GM12878 (cell line): ENCODE data around the gene GOLGA6L2. TPM values are rescaled to one million over a fixed set of nuclear protein-coding genes. Genes with fewer than 3 reads are reported as not detected.

Experiments
- ATAC-seq: fragments of 200-7000 bp; cut with Tn5 transposase; 3 replicates; pipeline ENCODE4 v1.9.1; 2020; ENCODE audit warnings: mild to moderate bottlenecking, moderate library complexity
- BruUV-seq: library from RNA; stranded (reverse); fragments of 400-500 nt; replicated peaks from 2 replicates; lab custom pipeline; 2021; lab: Mats Ljungman, UMichigan
- CTCF ChIA-PET: fragments of 300-600 bp; sonication (Branson Sonifier 250); formaldehyde crosslinking; extraction: SDS; loops from one replicate; lab custom pipeline; 2021; ENCODE audit warnings: inconsistent platforms; lab: Yijun Ruan, JAX
- POLR2A ChIA-PET: fragments of 350-600 bp; formaldehyde crosslinking; extraction: SDS; loops from one replicate; lab custom pipeline; 2021; ENCODE audit warnings: inconsistent platforms; lab: Charles Lee
- RAD21 ChIA-PET: fragments of 300-600 bp; sonication (Branson Sonifier 250); formaldehyde crosslinking; loops from one replicate; lab custom pipeline; 2023; ENCODE audit warnings: antibody characterized with exemption; ENCODE audit not compliant: unreplicated experiment; lab: Charles Lee
- SMC1A ChIA-PET: fragments of 300-600 bp; sonication (Branson Sonifier 250); formaldehyde crosslinking; loops from one replicate; lab custom pipeline; 2023; ENCODE audit not compliant: unreplicated experiment, uncharacterized antibody; lab: Charles Lee
- DNase-seq: peaks from one replicate; pipeline ENCODE4 v3.0.0-alpha.2; 2011; ENCODE audit warnings: low read depth, low spot score
- FAIRE-seq: peaks from 3 replicates; lab custom pipeline; 2011; peaks lifted over from hg19 to GRCh38; lab: Jason Lieb, UNC
- H2AFZ ChIP-seq: 2 replicates; pipeline ENCODE4 v1.6.0; 2011; ENCODE audit warnings: low read depth, low read length, control low read depth; ENCODE audit not compliant: control insufficient read depth
- H3K27ac ChIP-seq: 2 replicates; pipeline ENCODE4 v1.5.1; 2011; ENCODE audit warnings: control low read depth; ENCODE audit not compliant: control insufficient read depth, insufficient read depth
- H3K27me3 ChIP-seq, 2 experiments: replicated peaks in 1 of 2; 2 replicates each; pipeline versions ENCODE4 v1.6.0 to v1.6.1; 2011; ENCODE audit warnings: low read length in 1 of 2; ENCODE audit not compliant: control insufficient read depth in 2 of 2, insufficient read depth in 2 of 2
- H3K36me3 ChIP-seq, 2 experiments: 2 replicates each; pipeline ENCODE4 v1.5.1; 2011; ENCODE audit warnings: low read length in 1 of 2; ENCODE audit not compliant: control insufficient read depth in 2 of 2, insufficient read depth in 2 of 2
- H3K4me1 ChIP-seq: 2 replicates; pipeline ENCODE4 v1.6.1; 2011; ENCODE audit warnings: mild to moderate bottlenecking, low read length, moderate library complexity, mixed read lengths; ENCODE audit not compliant: control insufficient read depth, insufficient read depth
- H3K4me2 ChIP-seq: 2 replicates; pipeline ENCODE4 v1.6.0; 2011; ENCODE audit warnings: control low read depth; ENCODE audit not compliant: control insufficient read depth, insufficient read depth
- H3K4me3 ChIP-seq: fragments of 200-600 bp; sonication (generic); 2 replicates; pipeline ENCODE4 v1.5.1; 2016
- H3K79me2 ChIP-seq: 2 replicates; pipeline ENCODE4 v1.6.0; 2011; ENCODE audit warnings: low read length; ENCODE audit not compliant: control insufficient read depth, insufficient read depth
- H3K9ac ChIP-seq: 2 replicates; pipeline ENCODE4 v1.8.0; 2011; ENCODE audit warnings: low read length, control low read depth, mixed read lengths; ENCODE audit not compliant: control insufficient read depth, insufficient read depth
- H3K9me3 ChIP-seq: replicated peaks from 3 replicates; pipeline ENCODE4 v1.5.1; 2011; ENCODE audit warnings: mild to moderate bottlenecking, low read length; ENCODE audit not compliant: control insufficient read depth, insufficient read depth
- H4K20me1 ChIP-seq: 2 replicates; pipeline ENCODE4 v1.6.0; 2011; ENCODE audit not compliant: control insufficient read depth, insufficient read depth
- BMI1 ChIP-seq: fragments of 450-650 bp; IDR thresholded peaks from 2 replicates; pipeline ENCODE4 v1.6.1; 2016; ENCODE audit warnings: mild to moderate bottlenecking, moderate library complexity, borderline replicate concordance
- HDAC2 ChIP-seq: fragments of 200-600 bp; sonication (generic); IDR thresholded peaks from 2 replicates; pipeline ENCODE4 v1.6.1; 2017
- HDAC6 ChIP-seq: fragments of 200-600 bp; sonication (generic); IDR thresholded peaks from one replicate; pipeline ENCODE4 v1.8.0; 2017; ENCODE audit warnings: antibody characterized with exemption; ENCODE audit not compliant: unreplicated experiment
- JUNB ChIP-seq: IDR thresholded peaks from 2 replicates; pipeline ENCODE4 v1.6.1; 2016; ENCODE audit warnings: antibody characterized with exemption, mild to moderate bottlenecking
- NR2C1 ChIP-seq: fragments of 450-650 bp; IDR thresholded peaks from 2 replicates; pipeline ENCODE4 v1.6.1; 2017; ENCODE audit warnings: antibody characterized with exemption, mild to moderate bottlenecking, moderate library complexity
- PAX8 ChIP-seq: fragments of 450-650 bp; IDR thresholded peaks from 2 replicates; pipeline ENCODE4 v1.6.1; 2017; ENCODE audit warnings: mild to moderate bottlenecking, moderate library complexity
- RELB ChIP-seq: fragments of 450-650 bp; IDR thresholded peaks from 2 replicates; pipeline ENCODE4 v1.6.1; 2017; ENCODE audit warnings: low read depth, mild to moderate bottlenecking, moderate library complexity
- SP1 ChIP-seq: IDR thresholded peaks from one replicate; pipeline ENCODE4 v1.6.1; 2011; ENCODE audit warnings: low read depth, low read length
- USF2 ChIP-seq: IDR thresholded peaks from 2 replicates; pipeline ENCODE4 v1.6.1; 2011; ENCODE audit warnings: low read depth, low read length, improper control_type of control experiment, borderline replicate concordance
- ZBTB40 ChIP-seq: fragments of 450-650 bp; IDR thresholded peaks from 2 replicates; pipeline ENCODE4 v1.6.1; 2016; ENCODE audit warnings: mild to moderate bottlenecking, moderate library complexity, borderline replicate concordance
- ZNF217 ChIP-seq: fragments of 450-650 bp; IDR thresholded peaks from 2 replicates; pipeline ENCODE4 v1.6.1; 2017; ENCODE audit warnings: antibody characterized with exemption, mild to moderate bottlenecking
- ZNF24 ChIP-seq: fragments of 450-650 bp; IDR thresholded peaks from 2 replicates; pipeline ENCODE4 v1.6.1; 2017; ENCODE audit warnings: antibody characterized with exemption, mild to moderate bottlenecking
- ZNF687 ChIP-seq: fragments of 450-650 bp; IDR thresholded peaks from 2 replicates; pipeline ENCODE4 v1.6.1; 2017; ENCODE audit warnings: mild to moderate bottlenecking, moderate library complexity
- ZZZ3 ChIP-seq: IDR thresholded peaks from 2 replicates; pipeline ENCODE4 v1.6.1; 2011; ENCODE audit warnings: low read depth; ENCODE audit not compliant: control insufficient read depth, insufficient read length
- WGBS: methylation state at CpG from one replicate; pipeline ENCODE4 v1.1.6; 2016; ENCODE audit warnings: low lambda C conversion rate; ENCODE audit not compliant: insufficient replicate concordance, insufficient coverage; ENCODE audit errors: missing lambda C conversion rate; 5-methylcytosine and 5-hydroxymethylcytosine counted together
- in situ Hi-C: fragments of 300-500 bp; cut with MboI; formaldehyde crosslinking; loops from 9 replicates; pipeline ENCODE4 v1.14.3; 2018; ENCODE audit warnings: mixed read lengths
- intact Hi-C: fragments of 100-400 bp; cut with micrococcal nuclease; formaldehyde crosslinking; loops from one replicate; pipeline ENCODE4 v1.14.2; 2022; ENCODE audit not compliant: unreplicated experiment
- polyA plus RNA-seq, 11 experiments: library from polyadenylated mRNA; depleted of rRNA in 4 of 11; unstranded in 6 of 11; stranded (reverse) in 5 of 11; fragments of >200 nt; fragmentation: Nextera tagmentation in 4 of 11; fragmentation: Illumina TruSeq in 1 of 11; extraction: Ambion mirVana in 4 of 11; extraction: Trizol in 1 of 11; gene quantifications; 1 replicate in 1 of 11; 2 replicates in 10 of 11; pipeline versions ENCODE4 v1.2.1 to v1.2.3, GENCODE V29; 2011 to 2016; ENCODE audit warnings: inconsistent platforms in 2 of 11, missing spikeins in 2 of 11, low read depth in 1 of 11
- total RNA-seq, 4 experiments: library from RNA; depleted of rRNA in 3 of 4; stranded (reverse); fragments of >200 nt in 3 of 4; fragmentation: Illumina TruSeq in 1 of 4; extraction: Trizol in 1 of 4; gene quantifications; 2 replicates each; pipeline versions ENCODE4 v1.2.1 to v1.2.3, GENCODE V29; 2013 to 2021

GOLGA6L2 gene
- total and polyA plus RNA-seq, 10 of the 15 experiments (the other 5 are each of a cell fraction or from before 2014, with no cell fraction given) = not detected

GRCh38 chr15:23424111-23424904 is 22.7 kb downstream of the GOLGA6L2 start:
- Histone ChIP-seq H3K27ac (no peak overlapping the region), H3K4me3 (no peak overlapping the region), H3K9me3 (no peaks in the 10 kb centered on the region; the same call in 2 of the 3 replicates), H4K20me1 (no peaks in the 10 kb centered on the region), H3K4me2 (no peak overlapping the region), H3K4me1 (no peaks in the 10 kb centered on the region), H3K9ac (no peak overlapping the region), H2AFZ (no peak overlapping the region), H3K27me3 (no peaks in the 10 kb centered on the region), H3K36me3 (no peaks in the 10 kb centered on the region), H3K79me2 (no peaks in the 10 kb centered on the region)
- ChIA-PET RAD21 (no interaction called here), CTCF (no interaction called here), POLR2A (no interaction called here), SMC1A (no interaction called here)
- FAIRE-seq = no peak
- intact Hi-C loops = no loop called here
- DNase-seq = no peak
- no peak for ATAC-seq
- in situ Hi-C loops = no loop called here
- no TSS peak for BruUV-seq
- WGBS = 50% methylated on average over 12 of the region's 13 CpGs
- no peak for TF ChIP-seq HDAC2
- TF ChIP-seq BMI1 = no peak
- no peak for TF ChIP-seq ZZZ3
- no peak for TF ChIP-seq JUNB
- no peak for TF ChIP-seq ZBTB40
- TF ChIP-seq ZNF24 = no peak
- no peak for TF ChIP-seq NR2C1
- TF ChIP-seq RELB = no peak
- TF ChIP-seq USF2 = no peak
- TF ChIP-seq PAX8 = no peak
- no peak for TF ChIP-seq ZNF687
- no peak for TF ChIP-seq SP1
- no peak for TF ChIP-seq HDAC6
- no peak for TF ChIP-seq ZNF217
